Muscle of leg (tissue), 16 donors: ENCODE data around the gene RGS9. TPM values are rescaled to one million over a fixed set of nuclear protein-coding genes. Genes with fewer than 3 reads are reported as not detected.
"Not testable (repeated sequence)": the region's sequence is repeated elsewhere in the genome, so short reads cannot be mapped to it uniquely, and the experiment has no call there.

Experiments
- DNase-seq: peaks from one replicate; pipeline ENCODE4 v3.0.0; 2013
- H3K27ac ChIP-seq: one replicate; pipeline ENCODE4 v1.5.1; 2013; ENCODE audit warnings: mild to moderate bottlenecking, low read length, control low read depth
- H3K27me3 ChIP-seq: one replicate; pipeline ENCODE4 v1.6.1; 2013; ENCODE audit warnings: low read length; ENCODE audit not compliant: control insufficient read depth, insufficient read depth
- H3K36me3 ChIP-seq: one replicate; pipeline ENCODE4 v1.6.1; 2013; ENCODE audit warnings: low read length; ENCODE audit not compliant: control insufficient read depth, insufficient read depth
- H3K4me1 ChIP-seq: one replicate; pipeline ENCODE4 v1.6.1; 2013; ENCODE audit warnings: low read length; ENCODE audit not compliant: control insufficient read depth, insufficient read depth
- H3K4me3 ChIP-seq: one replicate; pipeline ENCODE4 v1.5.1; 2013; ENCODE audit warnings: low read length, control low read depth
- H3K9me3 ChIP-seq: replicated peaks from 2 replicates; pipeline ENCODE4 v1.6.1; 2013; ENCODE audit warnings: low read depth, low read length; ENCODE audit not compliant: control insufficient read depth
- WGBS: methylation state at CpG from one replicate; pipeline ENCODE4 v1.1.5; 2013; ENCODE audit warnings: missing lambda C conversion rate; ENCODE audit not compliant: insufficient coverage; 5-methylcytosine and 5-hydroxymethylcytosine counted together
- long read RNA-seq, 11 donors: transcript quantifications; one replicate each; lab custom pipeline, GENCODE V29; 2026
- polyA plus RNA-seq, 8 donors: library from polyadenylated mRNA; unstranded; fragments of 120-200 nt; gene quantifications; one replicate each; pipeline versions ENCODE4 v1.2.1 to v1.2.3, GENCODE V29; 2013; ENCODE audit warnings: inconsistent platforms in 1 of 8, low replicate concordance in 1 of 8; ENCODE audit not compliant: insufficient read length in 8 of 8, insufficient read depth in 1 of 8
- total RNA-seq: library from RNA; stranded (reverse); fragments of 120-200 nt; gene quantifications from one replicate; pipeline ENCODE4 v1.2.4, GENCODE V29; 2013

RGS9 gene
- 2.9 TPM for total RNA-seq
- 1 to 10 TPM; 2.5 to 4.2 (median 3.4) TPM for polyA plus RNA-seq
- long read RNA-seq, donor 1, partial matches to known transcripts = 0 of 1 reads
- long read RNA-seq, donor 1, other reads (novel, unspliced or antisense) = 0 of 1 reads
- long read RNA-seq, donor 2 = 0 reads
- long read RNA-seq, donor 3, partial matches to known transcripts = 0 of 4 reads
- long read RNA-seq, donor 3, other reads (novel, unspliced or antisense) = 0 of 4 reads
- long read RNA-seq, donor 4, partial matches to known transcripts = 0 of 1 reads
- long read RNA-seq, donor 4, other reads (novel, unspliced or antisense) = 0 of 1 reads
- long read RNA-seq, donor 5, transcript RGS9-212 (3 exons, 2,736 nt) = major isoform, 9 of 9 reads
- long read RNA-seq, donor 5, partial matches to known transcripts = 0 of 9 reads
- long read RNA-seq, donor 5, other reads (novel, unspliced or antisense) = 0 of 9 reads
- long read RNA-seq, donor 6, partial matches to known transcripts = 0 of 4 reads
- long read RNA-seq, donor 6, other reads (novel, unspliced or antisense) = 0 of 4 reads
- long read RNA-seq, donor 7, partial matches to known transcripts = 0 of 2 reads
- long read RNA-seq, donor 7, other reads (novel, unspliced or antisense) = 0 of 2 reads
- long read RNA-seq, donor 8, partial matches to known transcripts = 0 of 1 reads
- long read RNA-seq, donor 8, other reads (novel, unspliced or antisense) = 0 of 1 reads
- long read RNA-seq, donor 9, partial matches to known transcripts = 0 of 1 reads
- long read RNA-seq, donor 9, other reads (novel, unspliced or antisense) = 0 of 1 reads
- long read RNA-seq, donor 10, partial matches to known transcripts = 0 of 3 reads
- long read RNA-seq, donor 10, other reads (novel, unspliced or antisense) = 0 of 3 reads
- long read RNA-seq, donor 11, partial matches to known transcripts = 0 of 3 reads
- long read RNA-seq, donor 11, other reads (novel, unspliced or antisense) = 0 of 3 reads

DNA sequence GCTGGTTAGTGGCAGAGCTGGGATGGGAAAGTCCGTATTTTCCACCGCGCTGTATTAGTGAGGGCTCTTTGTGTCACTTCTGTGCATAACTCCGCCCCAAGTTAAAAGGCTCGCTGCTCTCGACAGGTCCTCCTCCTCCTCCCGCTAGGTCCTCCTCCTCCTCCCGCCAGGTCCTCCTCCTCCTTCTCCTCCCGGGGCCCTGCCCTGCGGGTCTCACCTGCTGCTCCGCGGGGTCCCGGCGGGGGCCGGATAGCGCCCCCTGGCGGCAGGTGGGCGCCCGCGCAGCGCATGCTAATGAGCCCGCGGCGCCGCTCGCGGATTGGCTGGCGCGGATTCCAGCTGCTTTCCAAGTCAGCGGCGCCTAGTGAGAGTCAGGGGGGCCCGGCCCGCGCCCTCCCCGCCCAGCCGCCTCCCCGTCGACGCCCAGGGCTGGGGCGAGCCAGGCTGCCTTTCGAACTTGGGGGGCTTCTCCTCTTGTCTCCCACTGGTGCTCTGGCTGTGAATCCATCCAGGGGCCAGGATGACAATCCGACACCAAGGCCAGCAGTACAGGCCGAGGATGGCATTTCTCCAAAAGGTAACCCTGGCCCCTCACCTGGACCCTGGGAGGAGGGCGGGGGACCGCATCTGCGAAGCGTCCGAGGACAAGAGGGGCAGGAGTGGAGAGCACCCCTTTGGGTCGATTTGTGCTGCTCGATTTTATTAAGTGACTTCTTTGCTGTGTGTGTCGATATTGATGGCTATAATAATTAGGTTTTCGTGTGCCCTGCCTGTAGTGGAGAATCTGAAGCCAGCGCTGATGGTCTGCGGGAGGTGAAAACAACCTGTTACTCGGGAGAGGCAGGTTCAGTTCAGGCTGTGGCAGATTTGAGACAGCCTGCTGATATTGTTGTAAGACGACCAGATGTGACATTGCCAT, at the start of gene RGS9:
RGS9 (plus strand) TSS at position 350 of the 919 bp plus-strand sequence; CDS start at position 521, 171 bp downstream.
- peak; percentile 87 for DNase-seq
- H3K4me1 ChIP-seq = peaks cover 7% of the 10 kb centered on the region
- no peak within 1 kb of the TSS for H3K27ac ChIP-seq
- H3K27me3 ChIP-seq = peaks cover 28% of the 10 kb centered on the region
- H3K36me3 ChIP-seq = no peaks in the 10 kb centered on the region
- peak within 1 kb of the TSS; percentile 26 for H3K4me3 ChIP-seq
- no peaks in the 10 kb centered on the region for H3K9me3 ChIP-seq
- WGBS = 3% methylated on average over 52 of the region's 56 CpGs

DNA sequence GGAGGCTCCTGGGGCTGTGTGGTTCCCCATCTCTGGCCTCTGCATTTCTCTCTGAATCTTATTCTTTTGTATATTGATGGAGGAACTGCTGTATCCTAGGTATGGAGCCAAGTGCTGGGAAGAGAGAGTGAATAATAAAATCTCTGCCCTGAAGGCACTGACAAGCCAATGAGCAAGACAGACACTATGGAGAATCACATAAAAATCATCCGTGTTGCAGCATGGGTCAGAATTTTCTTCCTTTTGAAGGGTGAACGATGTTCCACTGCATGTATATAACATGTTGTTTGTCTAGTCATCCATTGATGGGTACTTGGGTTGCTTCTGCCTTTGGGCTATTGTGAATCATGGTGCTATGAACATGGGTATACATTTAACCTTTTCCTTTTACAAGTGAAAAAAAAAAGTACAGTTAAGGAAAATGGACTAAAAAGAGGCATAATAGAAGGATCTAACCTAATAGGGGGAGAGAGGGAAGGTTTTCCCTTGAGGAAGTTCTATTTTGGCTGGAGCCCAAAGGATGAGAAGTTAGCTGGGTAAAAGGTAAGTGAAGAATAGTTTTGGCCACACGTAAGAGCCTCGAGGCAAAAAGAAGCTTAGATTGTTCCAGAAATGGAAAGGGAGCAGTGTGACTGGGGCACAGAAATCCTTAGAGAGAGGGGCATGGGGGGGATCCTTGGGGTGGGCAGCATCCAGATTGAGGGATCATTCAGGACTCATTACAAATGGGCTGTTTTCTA, 48.4 kb upstream of the RGS9 start:
- DNase-seq = no peak
- peaks cover 8% of the 10 kb centered on the region for H3K4me1 ChIP-seq
- H3K27ac ChIP-seq = no peak overlapping the region
- 62% methylated on average over 2 of the region's 4 CpGs for WGBS
- no peaks in the 10 kb centered on the region for H3K9me3 ChIP-seq
- peaks cover 12% of the 10 kb centered on the region for H3K27me3 ChIP-seq
- H3K36me3 ChIP-seq = no peaks in the 10 kb centered on the region
- no peak overlapping the region for H3K4me3 ChIP-seq

DNA sequence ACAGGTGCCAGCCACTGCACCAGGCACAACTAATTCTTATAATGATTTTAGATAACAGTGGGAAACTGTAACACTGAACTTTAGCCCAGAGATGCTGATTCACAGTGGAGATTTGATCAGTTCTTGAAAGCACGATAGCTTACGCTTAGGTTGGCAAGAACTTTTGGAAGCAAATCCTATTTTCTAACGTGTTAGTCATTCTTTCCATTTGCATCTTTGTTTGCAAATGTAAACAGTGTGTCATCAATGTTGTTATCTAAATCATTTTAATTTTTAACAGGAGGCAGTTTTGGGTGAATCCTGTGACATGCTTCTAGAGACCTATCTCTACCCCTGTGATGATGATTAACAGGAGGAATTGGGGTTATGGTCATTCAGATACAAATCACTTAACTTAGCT, 44.9 kb upstream of the RGS9 start:
- WGBS = no CpG with 5 or more reads among the region's 3 CpGs
- Histone ChIP-seq H3K27ac (no peak overlapping the region), H3K27me3 (peaks cover 12% of the 10 kb centered on the region), H3K4me3 (no peak overlapping the region), H3K9me3 (no peaks in the 10 kb centered on the region), H3K36me3 (no peaks in the 10 kb centered on the region), H3K4me1 (no peaks in the 10 kb centered on the region)
- DNase-seq = no peak

DNA sequence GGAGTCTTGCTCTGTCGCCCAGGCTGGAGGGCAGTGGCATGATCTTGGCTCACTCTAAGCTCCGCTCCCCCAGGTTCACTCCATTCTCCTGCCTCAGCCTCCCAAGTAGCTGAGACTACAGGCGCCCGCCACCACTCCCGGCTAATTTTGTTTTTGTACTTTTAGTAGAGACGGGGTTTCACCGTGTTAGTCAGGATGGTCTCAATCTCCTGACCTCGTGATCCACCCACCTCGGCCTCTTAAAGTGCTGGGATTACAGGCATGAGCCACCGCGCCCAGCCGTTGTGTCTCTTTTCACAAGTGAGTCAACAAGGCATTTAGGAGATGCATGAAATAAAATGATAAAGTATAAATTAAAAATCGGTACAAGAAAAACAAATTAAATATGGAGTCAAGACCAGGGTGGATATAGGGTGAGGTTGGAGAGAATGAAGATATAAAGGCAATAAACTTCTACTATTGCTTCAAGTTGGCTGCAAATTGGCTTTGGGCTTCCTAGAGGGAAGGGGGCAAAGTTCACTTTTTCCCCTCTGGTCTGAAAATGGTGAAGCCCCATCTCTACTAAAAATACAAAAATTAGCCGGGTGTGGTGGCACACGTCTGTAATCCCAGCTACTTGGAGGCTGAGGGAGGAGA, 44.3 kb upstream of the RGS9 start:
- 87% methylated on average over 3 of the region's 15 CpGs for WGBS
- H3K27me3 ChIP-seq = peaks cover 12% of the 10 kb centered on the region
- not testable (repeated sequence) for H3K9me3 ChIP-seq, H3K4me3 ChIP-seq, H3K27ac ChIP-seq, H3K36me3 ChIP-seq, H3K4me1 ChIP-seq, DNase-seq

DNA sequence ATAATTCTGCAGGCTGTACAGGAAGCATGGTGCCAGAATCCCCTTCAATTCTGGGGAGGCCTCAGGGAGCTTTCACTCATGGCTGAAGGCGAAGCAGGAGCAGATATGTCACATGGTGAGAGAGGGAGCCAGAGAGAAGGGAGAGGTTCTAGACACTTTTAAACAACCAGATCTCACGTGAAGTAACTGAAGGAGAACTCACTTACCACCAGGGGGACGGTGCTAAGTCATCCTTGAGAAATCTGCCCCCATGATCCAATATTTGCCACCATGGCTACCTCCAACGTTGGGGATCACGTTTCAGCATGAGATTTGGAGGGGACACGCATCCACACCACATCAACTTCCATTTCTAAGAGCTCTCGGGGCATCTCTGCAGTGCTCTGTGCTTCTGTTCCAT, 43.2 kb upstream of the RGS9 start:
- Histone ChIP-seq H3K4me3 (no peak overlapping the region), H3K9me3 (no peaks in the 10 kb centered on the region), H3K4me1 (no peaks in the 10 kb centered on the region), H3K36me3 (no peaks in the 10 kb centered on the region), H3K27me3 (peaks cover 8% of the 10 kb centered on the region), H3K27ac (no peak overlapping the region)
- 88% methylated on average over 6 of the region's 7 CpGs for WGBS
- no peak for DNase-seq

DNA sequence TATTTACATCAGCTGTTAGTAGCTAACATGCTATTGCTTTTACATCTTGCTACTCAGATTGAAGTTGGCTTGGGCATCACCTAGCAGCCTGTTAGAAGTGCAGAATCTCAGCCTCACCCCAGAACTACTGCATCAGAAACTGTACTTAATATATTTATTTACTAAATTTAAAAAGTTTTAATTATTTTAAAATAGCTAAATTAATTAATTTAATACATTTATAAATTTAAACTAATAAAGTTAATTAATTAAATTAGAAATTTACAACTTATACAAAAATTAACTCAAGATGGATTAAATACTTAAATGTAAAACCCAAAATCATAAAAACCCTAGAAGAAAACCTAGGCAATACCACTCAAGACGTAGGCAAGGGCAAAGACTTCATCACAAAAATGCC, 41.7 kb upstream of the RGS9 start:
- Histone ChIP-seq H3K4me1 (peaks cover 6% of the 10 kb centered on the region), H3K27ac (no peak overlapping the region), H3K36me3 (no peaks in the 10 kb centered on the region), H3K9me3 (no peaks in the 10 kb centered on the region), H3K4me3 (no peak overlapping the region), H3K27me3 (peaks cover 2% of the 10 kb centered on the region)
- no CpG with 5 or more reads among the region's 1 CpG for WGBS
- DNase-seq = no peak

DNA sequence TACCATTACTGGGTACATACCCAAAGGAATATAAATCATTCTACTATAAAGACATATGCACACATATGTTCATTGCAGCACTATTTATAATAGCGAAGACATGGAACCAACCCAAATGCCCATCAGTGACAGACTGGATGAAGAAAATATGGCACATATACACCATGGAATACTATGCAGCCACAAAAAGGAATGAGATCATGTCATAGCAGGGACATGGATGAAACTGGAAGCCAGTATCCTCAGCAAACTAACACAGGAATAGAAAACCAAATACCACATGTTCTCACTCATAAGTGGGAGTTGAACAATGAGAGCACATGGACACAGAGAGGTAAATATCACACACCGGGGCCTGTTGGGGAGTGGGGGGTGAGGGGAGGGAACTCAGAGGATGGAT, 40.8 kb upstream of the RGS9 start:
- not testable (repeated sequence) for H3K27me3 ChIP-seq, H3K36me3 ChIP-seq, H3K4me3 ChIP-seq, DNase-seq, H3K27ac ChIP-seq, H3K9me3 ChIP-seq
- WGBS = no CpG with 5 or more reads among the region's 2 CpGs
- H3K4me1 ChIP-seq = peaks cover 13% of the 10 kb centered on the region

DNA sequence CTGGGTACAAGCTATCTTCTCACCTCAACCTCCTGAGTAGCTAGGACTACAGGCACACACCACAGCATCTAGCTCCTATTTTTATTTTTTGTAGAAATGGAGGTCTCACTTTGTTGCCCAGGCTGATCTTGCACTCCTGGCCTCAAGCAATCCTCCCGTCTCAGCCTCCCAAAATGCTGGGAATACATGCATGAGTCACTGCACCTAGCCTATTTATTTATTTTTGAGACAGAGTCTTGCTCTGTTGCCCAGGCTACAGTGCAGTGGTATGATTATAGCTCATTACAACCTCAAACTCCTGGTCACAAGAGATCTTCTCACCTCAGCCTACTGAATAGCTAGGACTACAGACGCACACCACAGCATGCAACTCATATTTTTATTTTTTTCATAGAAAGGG, 40.1 kb upstream of the RGS9 start:
- Histone ChIP-seq H3K27me3 (no peaks in the 10 kb centered on the region), H3K36me3 (no peaks in the 10 kb centered on the region), H3K9me3 (no peaks in the 10 kb centered on the region), H3K27ac (no peak overlapping the region), H3K4me1 (peaks cover 14% of the 10 kb centered on the region), H3K4me3 (no peak overlapping the region)
- DNase-seq = no peak
- 86% methylated on average over 1 of the region's 2 CpGs for WGBS

DNA sequence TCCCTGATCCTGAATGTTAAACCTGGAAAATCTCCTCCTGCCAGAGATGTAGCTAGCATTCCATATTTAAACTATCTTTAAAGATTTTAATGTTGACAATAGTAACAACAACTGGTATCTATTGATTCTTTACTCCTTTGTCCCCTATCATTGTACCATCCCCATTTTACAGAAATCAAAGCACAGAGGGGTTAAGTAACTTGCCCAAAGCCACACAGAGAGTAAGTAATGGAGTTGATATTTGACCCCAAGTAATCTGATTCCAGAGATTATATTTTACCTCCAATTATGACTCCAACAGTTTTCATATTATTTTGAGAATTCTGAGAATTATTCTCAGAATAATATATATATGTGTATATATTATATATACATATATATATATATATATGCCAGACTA, 37.7 kb upstream of the RGS9 start:
- Histone ChIP-seq H3K4me1 (peaks cover 14% of the 10 kb centered on the region), H3K27me3 (no peaks in the 10 kb centered on the region), H3K9me3 (no peaks in the 10 kb centered on the region), H3K36me3 (no peaks in the 10 kb centered on the region), H3K27ac (no peak overlapping the region), H3K4me3 (no peak overlapping the region)
- DNase-seq = no peak
